Measurements from ENCODE around the gene ZAR1. TPM values are rescaled to one million over a fixed set of nuclear protein-coding genes. Genes with fewer than 3 reads are reported as not detected.

ZAR1 gene
- total RNA-seq, 2 donors from 2014 or later, result 0.18 TPM; not detected in 1

DNA sequence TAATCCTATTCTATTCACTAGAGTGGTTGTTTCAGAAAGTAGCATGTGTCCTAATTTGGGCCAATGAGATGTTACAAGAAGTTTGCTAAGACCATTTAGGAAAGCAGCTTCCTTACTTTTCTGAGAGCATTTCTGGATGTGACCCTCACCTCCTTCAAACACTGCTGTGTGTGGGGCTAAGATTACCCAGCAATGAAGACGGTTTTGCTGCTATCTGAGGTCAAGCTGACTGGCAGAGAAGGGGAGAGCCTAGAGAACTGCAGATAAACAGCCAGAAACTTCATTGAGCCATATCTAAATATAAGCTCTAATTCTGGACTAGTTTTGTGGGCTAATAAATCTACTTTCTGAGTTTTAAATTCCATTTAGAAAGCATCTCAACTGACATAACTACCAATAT lies 36.4 kb downstream of the ZAR1 start:
- H3K27ac ChIP-seq (ENCODE audit: low read depth, low read length), result no peak overlapping the region
- H3K36me3 Mint-ChIP-seq (ENCODE audit: low read depth), result peaks cover 72% of the 10 kb centered on the region
- WGBS, 2 experiments (ENCODE audit: insufficient coverage in 1 of 2, insufficient read length in 1 of 2), result 93% methylated on average over 1 of the region's 1 CpG; no CpG with 5 or more reads in 1 of the 2 experiments
- no peak for DNase-seq
- H3K4me3 Mint-ChIP-seq, result no peak overlapping the region
- no peaks in the 10 kb centered on the region for H3K4me1 ChIP-seq (ENCODE audit: control insufficient read depth, insufficient read depth, low read length)
- H3K27ac Mint-ChIP-seq, result no peak overlapping the region
- no peaks in the 10 kb centered on the region for H3K9me3 ChIP-seq (ENCODE audit: control insufficient read depth, low read length)
- H3K36me3 ChIP-seq (ENCODE audit: control insufficient read depth, insufficient read depth, low read length), result peaks cover 86% of the 10 kb centered on the region
- H3K4me1 Mint-ChIP-seq, result no peaks in the 10 kb centered on the region
- H3K9me3 Mint-ChIP-seq, result no peaks in the 10 kb centered on the region
- H3K27me3 Mint-ChIP-seq (ENCODE audit: insufficient read depth), result no peaks in the 10 kb centered on the region
- no peak overlapping the region for H3K9ac ChIP-seq (ENCODE audit: extremely low read depth, low read length, poor library complexity, severe bottlenecking)
- no peaks in the 10 kb centered on the region for H3K27me3 ChIP-seq (ENCODE audit: control insufficient read depth, insufficient read depth, low read length, poor library complexity, severe bottlenecking)
- no peak for TF ChIP-seq CTCF (conservative IDR thresholded peaks at IDR 0.05)
- no peak overlapping the region for H3K4me3 ChIP-seq (ENCODE audit: low read length)

DNA sequence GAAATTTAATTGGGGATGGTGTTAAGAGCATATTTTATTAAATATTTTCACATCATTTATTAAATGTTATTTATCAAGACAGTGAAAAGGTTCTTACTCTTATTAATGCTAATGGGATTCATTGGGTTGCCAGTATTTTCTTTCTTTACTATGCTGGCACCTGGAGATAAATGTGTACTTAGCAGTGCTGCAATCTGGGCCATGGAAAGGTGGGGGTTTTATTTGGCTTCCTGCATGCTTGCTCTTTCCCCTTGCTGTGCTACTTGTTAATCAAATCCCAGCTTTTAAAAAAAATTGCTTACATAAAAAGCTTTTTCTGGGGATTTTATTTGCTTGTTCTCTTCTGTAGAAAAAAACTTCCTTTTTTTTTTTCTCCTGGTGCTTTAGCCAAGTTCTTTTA lies 48.3 kb downstream of the ZAR1 start:
- no peaks in the 10 kb centered on the region for H3K27me3 ChIP-seq (ENCODE audit: control insufficient read depth, insufficient read depth, low read length, poor library complexity, severe bottlenecking)
- no peaks in the 10 kb centered on the region for H3K27me3 Mint-ChIP-seq (ENCODE audit: insufficient read depth)
- no peak overlapping the region for H3K27ac Mint-ChIP-seq
- DNase-seq, result no peak
- H3K9ac ChIP-seq (ENCODE audit: extremely low read depth, low read length, poor library complexity, severe bottlenecking), result no peak overlapping the region
- H3K36me3 ChIP-seq (ENCODE audit: control insufficient read depth, insufficient read depth, low read length), result peaks cover 66% of the 10 kb centered on the region
- peaks cover 2% of the 10 kb centered on the region for H3K4me1 ChIP-seq (ENCODE audit: control insufficient read depth, insufficient read depth, low read length)
- H3K4me1 Mint-ChIP-seq, result peaks cover 37% of the 10 kb centered on the region
- peak overlapping the region; percentile 9 for H3K4me3 Mint-ChIP-seq
- peaks cover 8% of the 10 kb centered on the region for H3K9me3 ChIP-seq (ENCODE audit: control insufficient read depth, low read length)
- peak overlapping the region; percentile 63 for H3K4me3 ChIP-seq (ENCODE audit: low read length)
- peaks cover 49% of the 10 kb centered on the region for H3K36me3 Mint-ChIP-seq (ENCODE audit: low read depth)
- no peak overlapping the region for H3K27ac ChIP-seq (ENCODE audit: low read depth, low read length)
- TF ChIP-seq CTCF (conservative IDR thresholded peaks at IDR 0.05), result no peak
- H3K9me3 Mint-ChIP-seq, result no peaks in the 10 kb centered on the region

DNA sequence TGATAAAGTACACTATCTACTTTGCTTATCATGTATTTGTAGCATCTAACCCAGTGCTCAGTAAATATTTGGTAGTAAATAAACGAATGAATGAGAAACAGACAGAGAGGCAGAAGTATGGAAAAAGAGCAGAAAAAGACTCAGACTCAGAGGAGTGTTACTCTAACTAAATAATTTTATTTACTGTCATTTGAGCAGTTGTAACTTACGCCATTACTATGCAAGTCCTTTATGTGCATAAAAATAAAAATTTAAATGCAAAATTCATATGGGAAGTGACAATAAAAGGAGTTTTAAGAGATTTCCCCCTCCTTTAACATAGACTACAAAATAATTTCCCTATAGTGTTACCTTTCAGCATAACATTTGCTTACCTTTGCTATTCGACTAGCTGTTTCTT lies 49.5 kb downstream of the ZAR1 start:
- Histone ChIP-seq H3K27ac (ENCODE audit: low read depth, low read length) (no peak overlapping the region), H3K27me3 (ENCODE audit: control insufficient read depth, insufficient read depth, low read length, poor library complexity, severe bottlenecking) (no peaks in the 10 kb centered on the region), H3K9me3 (ENCODE audit: control insufficient read depth, low read length) (no peaks in the 10 kb centered on the region), H3K4me3 (ENCODE audit: low read length) (no peak overlapping the region), H3K36me3 (ENCODE audit: control insufficient read depth, insufficient read depth, low read length) (peaks cover 67% of the 10 kb centered on the region), H3K4me1 (ENCODE audit: control insufficient read depth, insufficient read depth, low read length) (peaks cover 2% of the 10 kb centered on the region), H3K9ac (ENCODE audit: extremely low read depth, low read length, poor library complexity, severe bottlenecking) (no peak overlapping the region)
- Mint-ChIP-seq H3K27me3 (ENCODE audit: insufficient read depth) (no peaks in the 10 kb centered on the region), H3K4me3 (peak overlapping the region; percentile 9), H3K9me3 (no peaks in the 10 kb centered on the region), H3K27ac (peak overlapping the region; percentile 23), H3K4me1 (peaks cover 33% of the 10 kb centered on the region), H3K36me3 (ENCODE audit: low read depth) (peaks cover 48% of the 10 kb centered on the region)
- no peak for DNase-seq
- TF ChIP-seq CTCF (conservative IDR thresholded peaks at IDR 0.05), result no peak
- 80% methylated on average over 1 to 2 of the region's 3 CpGs for WGBS, 2 experiments (ENCODE audit: insufficient coverage in 1 of 2, insufficient read length in 1 of 2)

Data from endodermal cell (in vitro differentiated cells).